ENCODE results near the gene ZNRF2.

- TF ChIP-seq CTCF (conservative IDR thresholded peaks at IDR 0.05) = no peak
- TF ChIP-seq EZH2 (IDR thresholded peaks at IDR 0.05; ENCODE audit: low read depth) = no peak
Observed at GRCh38 chr7:30266686-30267085, 17.7 kb upstream of the ZNRF2 start.

Data from PC-9 (cell line).